HCT116 (cell line): ENCODE results near the gene ERN1. TPM values are rescaled to one million over a fixed set of nuclear protein-coding genes. Genes with fewer than 3 reads are reported as not detected.

Experiments
- ATAC-seq: fragments of 200-7000 bp; cut with Tn5 transposase; 2 replicates; pipeline ENCODE4 v1.9.1; 2020; ENCODE audit warnings: mild to moderate bottlenecking, moderate library complexity
- BruUV-seq: library from RNA; stranded (reverse); fragments of 400-500 nt; replicated peaks from 2 replicates; lab custom pipeline; 2021; lab: Mats Ljungman, UMichigan
- CTCF ChIA-PET: fragments of 300-600 bp; sonication (Branson Sonifier 250); formaldehyde crosslinking; loops from one replicate; lab custom pipeline; 2021; ENCODE audit warnings: antibody characterized with exemption; lab: Charles Lee
- POLR2A ChIA-PET: fragments of 300-600, 350-600 bp; sonication (Branson Sonifier 250); formaldehyde crosslinking; loops from one replicate; lab custom pipeline; 2021; ENCODE audit warnings: antibody characterized with exemption; lab: Charles Lee
- RAD21 ChIA-PET, 2 experiments: fragments of 300-600 bp; sonication (Branson Sonifier 250); formaldehyde crosslinking; loops; one replicate each; lab custom pipeline; 2023; ENCODE audit warnings: low total read pairs in 2 of 2; ENCODE audit not compliant: uncharacterized antibody in 2 of 2, unreplicated experiment in 2 of 2, low non-redundant PET in 1 of 2; lab: Charles Lee
- DNase-seq: peaks from one replicate; pipeline ENCODE4 v3.0.0-alpha.2; 2010; ENCODE audit warnings: low read depth, low spot score
- H2AFZ ChIP-seq: fragments of 200-600 bp; shearing (Covaris generic), sonication (generic); 2 replicates; pipeline ENCODE4 v1.6.1; 2017; ENCODE audit warnings: low read depth, mixed run types, mixed read lengths, antibody characterized with exemption, low read length; ENCODE audit not compliant: poor library complexity, severe bottlenecking
- H3K27ac ChIP-seq: 2 replicates; pipeline ENCODE4 v1.5.1; 2012; ENCODE audit warnings: low read depth, low read length
- H3K27me3 ChIP-seq: fragments of 200-600 bp; sonication (generic); 2 replicates; pipeline ENCODE4 v1.6.1; 2016; ENCODE audit warnings: mixed run types, low read length, mixed read lengths; ENCODE audit not compliant: insufficient read depth
- H3K36me3 ChIP-seq, 2 experiments: fragments of 200-500 bp in 1 of 2; fragments of 200-600 bp in 1 of 2; sonication (Bioruptor generic) in 1 of 2; sonication (generic) in 1 of 2; 2 replicates each; pipeline versions ENCODE4 v1.5.1 to v1.6.1; 2014 to 2016; ENCODE audit warnings: low read length in 2 of 2, inconsistent platforms in 1 of 2, mixed read lengths in 1 of 2, mixed run types in 1 of 2; ENCODE audit not compliant: insufficient read depth in 2 of 2, control insufficient read depth in 1 of 2
- H3K4me1 ChIP-seq, 2 experiments: fragments of 200-600 bp in 1 of 2; sonication (generic) in 1 of 2; 2 replicates each; pipeline versions ENCODE4 v1.5.1 to v1.6.1; 2012 to 2017; ENCODE audit warnings: low read length in 2 of 2, inconsistent platforms in 1 of 2, mild to moderate bottlenecking in 1 of 2, mixed read lengths in 1 of 2, mixed run types in 1 of 2, moderate library complexity in 1 of 2; ENCODE audit not compliant: insufficient read depth in 2 of 2, control insufficient read depth in 1 of 2
- H3K4me2 ChIP-seq: fragments of 200-600 bp; sonication (generic); 2 replicates; pipeline ENCODE4 v1.6.1; 2017; ENCODE audit warnings: mixed run types, low read length, mixed read lengths
- H3K4me3 ChIP-seq, 2 experiments: fragments of 200-600 bp in 1 of 2; sonication (generic) in 1 of 2; replicated peaks in 1 of 2; 2 replicates each; pipeline ENCODE4 v1.5.1; 2011 to 2016; ENCODE audit warnings: low read length in 2 of 2, control low read depth in 1 of 2, low read depth in 1 of 2, mild to moderate bottlenecking in 1 of 2, mixed read lengths in 1 of 2, mixed run types in 1 of 2
- H3K79me2 ChIP-seq: fragments of 200-600 bp; sonication (generic); 2 replicates; pipeline ENCODE4 v1.6.1; 2017; ENCODE audit warnings: mild to moderate bottlenecking, mixed run types, low read length, moderate library complexity, mixed read lengths; ENCODE audit not compliant: insufficient read depth
- H3K9ac ChIP-seq: fragments of 200-600 bp; sonication (generic); 2 replicates; pipeline ENCODE4 v1.6.1; 2016; ENCODE audit warnings: low read length, mixed read lengths
- H3K9me2 ChIP-seq: fragments of 200-600 bp; sonication (generic), shearing (Covaris generic); 2 replicates; pipeline ENCODE4 v1.6.1; 2017; ENCODE audit warnings: mixed run types, mild to moderate bottlenecking, moderate library complexity; ENCODE audit not compliant: insufficient read depth
- H3K9me3 ChIP-seq, 2 experiments: fragments of 200-500 bp in 1 of 2; fragments of 200-600 bp in 1 of 2; sonication (Bioruptor generic) in 1 of 2; sonication (generic) in 1 of 2; 2 replicates each; pipeline ENCODE4 v1.6.1; 2014 to 2017; ENCODE audit warnings: low read length in 2 of 2, mixed read lengths in 2 of 2, inconsistent platforms in 1 of 2, low read depth in 1 of 2, mild to moderate bottlenecking in 1 of 2, mixed run types in 1 of 2, moderate library complexity in 1 of 2; ENCODE audit not compliant: control insufficient read depth in 1 of 2, insufficient read depth in 1 of 2
- H4K20me1 ChIP-seq: fragments of 200-600 bp; sonication (generic), shearing (Covaris generic); 2 replicates; pipeline ENCODE4 v1.6.1; 2017; ENCODE audit warnings: mixed run types, mild to moderate bottlenecking, moderate library complexity; ENCODE audit not compliant: insufficient read depth
- CEBPB ChIP-seq: IDR thresholded peaks from 2 replicates; pipeline ENCODE4 v1.6.1; 2012; ENCODE audit warnings: low read depth
- EZH2phosphoT487 ChIP-seq: fragments of 200-600 bp; IDR thresholded peaks from 2 replicates; pipeline ENCODE4 v1.6.1; 2018; ENCODE audit warnings: antibody characterized with exemption, borderline replicate concordance
- JUND ChIP-seq: IDR thresholded peaks from 2 replicates; pipeline ENCODE4 v1.6.1; 2012
- POLR2A ChIP-seq: IDR thresholded peaks from 2 replicates; pipeline ENCODE4 v1.7.0; 2011; ENCODE audit warnings: borderline replicate concordance; ENCODE audit not compliant: insufficient read depth, insufficient read length; ENCODE audit errors: extremely low read depth
- POLR2AphosphoS5 ChIP-seq: IDR thresholded peaks from 2 replicates; pipeline ENCODE4 v1.6.1; 2011; ENCODE audit warnings: mild to moderate bottlenecking, low read depth, low read length, moderate library complexity
- RAD21 ChIP-seq: IDR thresholded peaks from 2 replicates; pipeline ENCODE4 v1.6.1; 2012; ENCODE audit warnings: low read depth, mild to moderate bottlenecking
- REST ChIP-seq: IDR thresholded peaks from 2 replicates; pipeline ENCODE4 v1.6.1; 2012; ENCODE audit warnings: low read depth
- SP1 ChIP-seq: IDR thresholded peaks from 2 replicates; pipeline ENCODE4 v1.6.1; 2012; ENCODE audit warnings: low read depth
- SRF ChIP-seq: IDR thresholded peaks from 2 replicates; pipeline ENCODE4 v1.6.1; 2012; ENCODE audit warnings: low read depth
- TCF7L2 ChIP-seq: IDR thresholded peaks from 2 replicates; pipeline ENCODE4 v1.7.0; 2011; ENCODE audit warnings: borderline replicate concordance, inconsistent platforms; ENCODE audit not compliant: insufficient read depth, insufficient read length; ENCODE audit errors: extremely low read depth
- YY1 ChIP-seq: IDR thresholded peaks from 2 replicates; pipeline ENCODE4 v1.6.1; 2011; ENCODE audit warnings: low read length, low read depth, moderate library complexity, mild to moderate bottlenecking; ENCODE audit not compliant: insufficient replicate concordance; ENCODE audit errors: extremely low read depth
- ZFX ChIP-seq: fragments of 450-650 bp; IDR thresholded peaks from 2 replicates; pipeline ENCODE4 v1.6.1; 2017
- intact Hi-C: fragments of 100-400 bp; cut with micrococcal nuclease; formaldehyde crosslinking; loops from 2 replicates; pipeline ENCODE4 v1.10.0; 2022
- total RNA-seq: library from RNA; stranded (reverse); gene quantifications from one replicate; pipeline ENCODE4 v1.2.1, GENCODE V29; 2021; ENCODE audit not compliant: unreplicated experiment
- TF ChIP-seq, protein P1 (sequence below): IDR thresholded peaks from 2 replicates; pipeline ENCODE4 v1.6.1; 2012
- TF ChIP-seq, protein P2 (sequence below): IDR thresholded peaks from 2 replicates; pipeline ENCODE4 v1.6.1; 2012

Gene ERN1
- total RNA-seq, 1 experiment from 2014 or later = 28.2 TPM

- no peaks in the 10 kb centered on the region for H3K27me3 ChIP-seq
- no peak overlapping the region for H2AFZ ChIP-seq
- no peak overlapping the region for H3K4me2 ChIP-seq
- no peaks in the 10 kb centered on the region for H3K9me2 ChIP-seq
- H3K36me3 ChIP-seq = no peaks in the 10 kb centered on the region
- DNase-seq (no peak), ATAC-seq (no peak)
- intact Hi-C loops = no loop called here
- RAD21 ChIA-PET = no interaction called here
- H3K9ac ChIP-seq = no peak overlapping the region
- H4K20me1 ChIP-seq = no peaks in the 10 kb centered on the region
- CTCF ChIA-PET = interaction anchor here (1.7 kb wide), 1 partner anchor 101 kb away, joined by 4 read pairs; no protein-coding TSS in a partner anchor
- H3K79me2 ChIP-seq = peaks cover 52% of the 10 kb centered on the region
- peaks cover 11 to 20% of the 10 kb centered on the region in 2 experiments for H3K4me1 ChIP-seq
- POLR2A ChIA-PET = no interaction called here
- H3K27ac ChIP-seq = no peak overlapping the region
- no peak overlapping the region for H3K4me3 ChIP-seq
- BruUV-seq = TSS peak; percentile 30
- TF ChIP-seq JUND = no peak
- TF ChIP-seq, all 23 proteins: peak for 0
- no peaks in the 10 kb centered on the region for H3K9me3 ChIP-seq
These were observed 3.0 kb downstream of the ERN1 start for GRCh38 chr17:64126918-64127317.

DNA sequence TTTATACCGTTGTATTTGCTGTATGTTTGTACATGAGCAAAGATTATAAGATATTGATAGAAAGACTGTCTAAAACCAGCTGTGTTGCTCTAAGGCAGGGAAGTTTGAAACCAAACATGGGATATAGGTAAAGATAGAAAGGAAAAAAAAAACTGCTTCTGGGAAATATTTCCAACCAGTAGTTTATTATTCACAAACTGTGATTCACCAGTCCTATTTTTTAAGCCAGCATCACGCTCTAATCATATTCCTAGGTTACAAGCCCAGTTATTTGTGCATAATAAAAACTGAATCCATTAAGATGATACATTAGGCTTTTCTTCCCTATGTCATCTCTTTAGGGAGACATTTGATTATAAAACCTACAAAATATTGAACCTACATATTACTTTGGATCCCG lies 4.0 kb downstream of the ERN1 start:
- H3K36me3 ChIP-seq = no peaks in the 10 kb centered on the region
- intact Hi-C loops = no loop called here
- no peaks in the 10 kb centered on the region for H3K27me3 ChIP-seq
- H3K79me2 ChIP-seq = peaks cover 52% of the 10 kb centered on the region
- DNase-seq (no peak), ATAC-seq (no peak)
- ChIA-PET RAD21 (no interaction called here), POLR2A (interaction anchor here (1.0 to 1.7 kb wide), 3 partner anchors 12 to 20 kb away, joined by 3 to 5 read pairs (median 5); no protein-coding TSS in a partner anchor)
- H2AFZ ChIP-seq = no peak overlapping the region
- H3K4me2 ChIP-seq = no peak overlapping the region
- H3K4me3 ChIP-seq = no peak overlapping the region
- no peaks in the 10 kb centered on the region for H3K9me2 ChIP-seq
- H4K20me1 ChIP-seq = no peaks in the 10 kb centered on the region
- TF ChIP-seq POLR2A (no peak), SP1 (no peak), SRF (no peak), CEBPB (no peak), ZFX (no peak), REST (no peak), YY1 (no peak), RAD21 (no peak), TCF7L2 (no peak), EZH2phosphoT487 (no peak), POLR2AphosphoS5 (no peak)
- TF ChIP-seq, protein P1, sequence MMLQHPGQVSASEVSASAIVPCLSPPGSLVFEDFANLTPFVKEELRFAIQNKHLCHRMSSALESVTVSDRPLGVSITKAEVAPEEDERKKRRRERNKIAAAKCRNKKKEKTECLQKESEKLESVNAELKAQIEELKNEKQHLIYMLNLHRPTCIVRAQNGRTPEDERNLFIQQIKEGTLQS = no peak
- TF ChIP-seq, protein P2, sequence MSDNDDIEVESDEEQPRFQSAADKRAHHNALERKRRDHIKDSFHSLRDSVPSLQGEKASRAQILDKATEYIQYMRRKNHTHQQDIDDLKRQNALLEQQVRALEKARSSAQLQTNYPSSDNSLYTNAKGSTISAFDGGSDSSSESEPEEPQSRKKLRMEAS = no peak
- TF ChIP-seq, all 23 proteins: peak for 0
- CTCF ChIA-PET = interaction anchor here (0.9 to 2.8 kb wide), 5 partner anchors 8 to 207 kb away, joined by 3 to 11 read pairs (median 4); no protein-coding TSS in a partner anchor
- Histone ChIP-seq H3K4me1 (peaks cover 11 to 20% of the 10 kb centered on the region in 2 experiments), H3K9ac (no peak overlapping the region), H3K27ac (no peak overlapping the region), H3K9me3 (no peaks in the 10 kb centered on the region)
- no TSS peak for BruUV-seq
